GM12878 (cell line): ENCODE measurements around the gene NRXN3. TPM values are rescaled to one million over a fixed set of nuclear protein-coding genes. Genes with fewer than 3 reads are reported as not detected.
"Not testable (repeated sequence)": the region's sequence is repeated elsewhere in the genome, so short reads cannot be mapped to it uniquely, and the experiment has no call there.

Experiments used
- ATAC-seq: fragments of 200-7000 bp; cut with Tn5 transposase; 3 replicates; pipeline ENCODE4 v1.9.1; 2020; ENCODE audit warnings: mild to moderate bottlenecking, moderate library complexity
- BruUV-seq: library from RNA; stranded (reverse); fragments of 400-500 nt; replicated peaks from 2 replicates; lab custom pipeline; 2021; lab: Mats Ljungman, UMichigan
- CTCF ChIA-PET: fragments of 300-600 bp; sonication (Branson Sonifier 250); formaldehyde crosslinking; extraction: SDS; loops from one replicate; lab custom pipeline; 2021; ENCODE audit warnings: inconsistent platforms; lab: Yijun Ruan, JAX
- POLR2A ChIA-PET: fragments of 350-600 bp; formaldehyde crosslinking; extraction: SDS; loops from one replicate; lab custom pipeline; 2021; ENCODE audit warnings: inconsistent platforms; lab: Charles Lee
- RAD21 ChIA-PET: fragments of 300-600 bp; sonication (Branson Sonifier 250); formaldehyde crosslinking; loops from one replicate; lab custom pipeline; 2023; ENCODE audit warnings: antibody characterized with exemption; ENCODE audit not compliant: unreplicated experiment; lab: Charles Lee
- SMC1A ChIA-PET: fragments of 300-600 bp; sonication (Branson Sonifier 250); formaldehyde crosslinking; loops from one replicate; lab custom pipeline; 2023; ENCODE audit not compliant: unreplicated experiment, uncharacterized antibody; lab: Charles Lee
- DNase-seq: peaks from one replicate; pipeline ENCODE4 v3.0.0-alpha.2; 2011; ENCODE audit warnings: low read depth, low spot score
- FAIRE-seq: peaks from 3 replicates; lab custom pipeline; 2011; peaks lifted over from hg19 to GRCh38; lab: Jason Lieb, UNC
- H2AFZ ChIP-seq: 2 replicates; pipeline ENCODE4 v1.6.0; 2011; ENCODE audit warnings: low read depth, low read length, control low read depth; ENCODE audit not compliant: control insufficient read depth
- H3K27ac ChIP-seq: 2 replicates; pipeline ENCODE4 v1.5.1; 2011; ENCODE audit warnings: control low read depth; ENCODE audit not compliant: control insufficient read depth, insufficient read depth
- H3K27me3 ChIP-seq, 2 experiments: replicated peaks in 1 of 2; 2 replicates each; pipeline versions ENCODE4 v1.6.0 to v1.6.1; 2011; ENCODE audit warnings: low read length in 1 of 2; ENCODE audit not compliant: control insufficient read depth in 2 of 2, insufficient read depth in 2 of 2
- H3K36me3 ChIP-seq, 2 experiments: 2 replicates each; pipeline ENCODE4 v1.5.1; 2011; ENCODE audit warnings: low read length in 1 of 2; ENCODE audit not compliant: control insufficient read depth in 2 of 2, insufficient read depth in 2 of 2
- H3K4me1 ChIP-seq: 2 replicates; pipeline ENCODE4 v1.6.1; 2011; ENCODE audit warnings: mild to moderate bottlenecking, low read length, moderate library complexity, mixed read lengths; ENCODE audit not compliant: control insufficient read depth, insufficient read depth
- H3K4me2 ChIP-seq: 2 replicates; pipeline ENCODE4 v1.6.0; 2011; ENCODE audit warnings: control low read depth; ENCODE audit not compliant: control insufficient read depth, insufficient read depth
- H3K4me3 ChIP-seq: fragments of 200-600 bp; sonication (generic); 2 replicates; pipeline ENCODE4 v1.5.1; 2016
- H3K79me2 ChIP-seq: 2 replicates; pipeline ENCODE4 v1.6.0; 2011; ENCODE audit warnings: low read length; ENCODE audit not compliant: control insufficient read depth, insufficient read depth
- H3K9ac ChIP-seq: 2 replicates; pipeline ENCODE4 v1.8.0; 2011; ENCODE audit warnings: low read length, control low read depth, mixed read lengths; ENCODE audit not compliant: control insufficient read depth, insufficient read depth
- H3K9me3 ChIP-seq: replicated peaks from 3 replicates; pipeline ENCODE4 v1.5.1; 2011; ENCODE audit warnings: mild to moderate bottlenecking, low read length; ENCODE audit not compliant: control insufficient read depth, insufficient read depth
- H4K20me1 ChIP-seq: 2 replicates; pipeline ENCODE4 v1.6.0; 2011; ENCODE audit not compliant: control insufficient read depth, insufficient read depth
- IRF4 ChIP-seq: IDR thresholded peaks from 2 replicates; pipeline ENCODE4 v1.6.1; 2011; ENCODE audit warnings: low read depth, low read length
- KDM1A ChIP-seq: fragments of 200-600 bp; sonication (generic); IDR thresholded peaks from 2 replicates; pipeline ENCODE4 v1.6.1; 2016; ENCODE audit warnings: borderline replicate concordance
- NFIC ChIP-seq: IDR thresholded peaks from 2 replicates; pipeline ENCODE4 v1.6.1; 2012; ENCODE audit warnings: low read depth, mild to moderate bottlenecking, inconsistent platforms, low read length, moderate library complexity
- RB1 ChIP-seq: fragments of 450-650 bp; formaldehyde crosslinking; IDR thresholded peaks from 2 replicates; pipeline ENCODE4 v1.6.1; 2017; ENCODE audit warnings: mild to moderate bottlenecking, borderline replicate concordance
- TAF1 ChIP-seq: IDR thresholded peaks from 2 replicates; pipeline ENCODE4 v1.6.1; 2011; ENCODE audit warnings: mild to moderate bottlenecking, low read depth, low read length, borderline replicate concordance
- YBX1 ChIP-seq: fragments of 450-650 bp; IDR thresholded peaks from 2 replicates; pipeline ENCODE4 v1.6.1; 2016; ENCODE audit warnings: antibody characterized with exemption
- WGBS: methylation state at CpG from one replicate; pipeline ENCODE4 v1.1.6; 2016; ENCODE audit warnings: low lambda C conversion rate; ENCODE audit not compliant: insufficient replicate concordance, insufficient coverage; ENCODE audit errors: missing lambda C conversion rate; 5-methylcytosine and 5-hydroxymethylcytosine counted together
- in situ Hi-C: fragments of 300-500 bp; cut with MboI; formaldehyde crosslinking; loops from 9 replicates; pipeline ENCODE4 v1.14.3; 2018; ENCODE audit warnings: mixed read lengths
- intact Hi-C: fragments of 100-400 bp; cut with micrococcal nuclease; formaldehyde crosslinking; loops from one replicate; pipeline ENCODE4 v1.14.2; 2022; ENCODE audit not compliant: unreplicated experiment
- polyA plus RNA-seq, 11 experiments: library from polyadenylated mRNA; depleted of rRNA in 4 of 11; unstranded in 6 of 11; stranded (reverse) in 5 of 11; fragments of >200 nt; fragmentation: Nextera tagmentation in 4 of 11; fragmentation: Illumina TruSeq in 1 of 11; extraction: Ambion mirVana in 4 of 11; extraction: Trizol in 1 of 11; gene quantifications; 1 replicate in 1 of 11; 2 replicates in 10 of 11; pipeline versions ENCODE4 v1.2.1 to v1.2.3, GENCODE V29; 2011 to 2016; ENCODE audit warnings: inconsistent platforms in 2 of 11, missing spikeins in 2 of 11, low read depth in 1 of 11
- total RNA-seq, 4 experiments: library from RNA; depleted of rRNA in 3 of 4; stranded (reverse); fragments of >200 nt in 3 of 4; fragmentation: Illumina TruSeq in 1 of 4; extraction: Trizol in 1 of 4; gene quantifications; 2 replicates each; pipeline versions ENCODE4 v1.2.1 to v1.2.3, GENCODE V29; 2013 to 2021
- TF ChIP-seq, protein P1 (sequence below): fragments of 450-650 bp; IDR thresholded peaks from 2 replicates; pipeline ENCODE4 v1.6.1; 2017; ENCODE audit warnings: mild to moderate bottlenecking, low read depth, inconsistent platforms; ENCODE audit not compliant: poor library complexity, severe bottlenecking
- TF ChIP-seq, protein P2 (sequence below), 3 experiments: IDR thresholded peaks in 2 of 3; conservative IDR thresholded peaks in 1 of 3; 2 replicates each; pipeline ENCODE4 v1.5.1; 2011; ENCODE audit warnings: low read depth in 3 of 3, low read length in 3 of 3, mild to moderate bottlenecking in 3 of 3, control low read depth in 2 of 3, moderate library complexity in 2 of 3, inconsistent platforms in 1 of 3, mixed read lengths in 1 of 3; ENCODE audit not compliant: control insufficient read depth in 2 of 3, insufficient read depth in 1 of 3; ENCODE audit errors: extremely low read depth in 1 of 3

NRXN3 gene
- total and polyA plus RNA-seq, 10 of the 15 experiments (the other 5 are each of a cell fraction or from before 2014, with no cell fraction given), result 0.52 to 3.3 (median 1.4) TPM

DNA sequence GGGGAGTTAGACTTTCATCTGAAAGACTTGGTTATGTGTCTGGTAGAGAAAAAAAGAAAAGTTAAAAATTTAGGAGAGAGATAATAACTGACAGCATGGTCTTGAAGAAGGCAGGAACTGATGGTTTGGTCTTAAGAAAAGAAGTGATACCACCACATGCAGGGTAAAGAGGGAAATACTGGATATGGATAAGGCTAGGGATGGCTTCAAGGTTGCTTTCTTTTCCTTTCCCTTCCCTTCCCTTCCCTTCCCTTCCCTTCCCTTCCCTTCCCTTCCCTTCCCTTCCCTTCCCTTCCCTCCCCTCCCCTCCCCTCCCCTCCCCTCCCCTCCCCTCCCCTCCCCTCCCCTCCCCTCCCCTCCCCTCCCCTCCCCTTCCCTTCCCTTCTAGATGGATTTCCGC, 849.7 kb downstream of the NRXN3 start:
- intact Hi-C loops, H3K27ac ChIP-seq, H2AFZ ChIP-seq, ATAC-seq, POLR2A ChIA-PET, H3K4me1 ChIP-seq, H3K9me3 ChIP-seq, RAD21 ChIA-PET, in situ Hi-C loops, SMC1A ChIA-PET, BruUV-seq, H3K27me3 ChIP-seq, H3K36me3 ChIP-seq, H3K79me2 ChIP-seq, FAIRE-seq, H4K20me1 ChIP-seq, H3K4me2 ChIP-seq, DNase-seq, H3K9ac ChIP-seq, H3K4me3 ChIP-seq: not testable (repeated sequence)
- WGBS, result no CpG with 5 or more reads among the region's 1 CpG
- CTCF ChIA-PET, result interaction anchor here (0.6 kb wide), 1 partner anchor 195 kb away, joined by 3 read pairs; no protein-coding TSS in a partner anchor

DNA sequence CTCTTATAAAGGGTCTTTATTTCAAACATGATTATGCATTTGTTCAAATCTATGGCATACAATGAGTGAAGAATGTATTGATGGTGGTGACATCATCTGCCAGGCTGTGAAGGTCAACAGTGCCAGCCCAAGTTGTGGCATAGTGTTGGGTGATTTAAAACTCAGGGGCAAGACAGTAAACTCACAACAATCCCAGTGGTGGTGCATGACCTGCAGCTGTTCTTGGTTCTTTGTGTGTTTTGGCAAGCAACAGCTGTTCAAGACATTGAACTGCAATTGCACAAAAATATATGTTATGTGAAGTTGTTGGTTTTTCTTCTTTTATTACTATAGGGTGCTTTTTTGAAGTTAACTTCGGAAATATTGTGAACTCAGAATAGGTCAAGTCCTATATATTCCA, 851.6 kb downstream of the NRXN3 start:
- H4K20me1 ChIP-seq, result no peaks in the 10 kb centered on the region
- no peak for FAIRE-seq
- H3K79me2 ChIP-seq, result no peaks in the 10 kb centered on the region
- ChIA-PET RAD21 (no interaction called here), SMC1A (interaction anchor here (1.2 kb wide), 1 partner anchor 19 kb away, joined by 3 read pairs; no protein-coding TSS in a partner anchor), CTCF (no interaction called here), POLR2A (no interaction called here)
- no peak overlapping the region for H3K27ac ChIP-seq
- H3K9ac ChIP-seq, result no peak overlapping the region
- no peak for DNase-seq
- no peaks in the 10 kb centered on the region for H3K9me3 ChIP-seq
- no peak overlapping the region for H3K4me3 ChIP-seq
- no peaks in the 10 kb centered on the region for H3K4me1 ChIP-seq
- BruUV-seq, result no TSS peak
- TF ChIP-seq, protein P1, sequence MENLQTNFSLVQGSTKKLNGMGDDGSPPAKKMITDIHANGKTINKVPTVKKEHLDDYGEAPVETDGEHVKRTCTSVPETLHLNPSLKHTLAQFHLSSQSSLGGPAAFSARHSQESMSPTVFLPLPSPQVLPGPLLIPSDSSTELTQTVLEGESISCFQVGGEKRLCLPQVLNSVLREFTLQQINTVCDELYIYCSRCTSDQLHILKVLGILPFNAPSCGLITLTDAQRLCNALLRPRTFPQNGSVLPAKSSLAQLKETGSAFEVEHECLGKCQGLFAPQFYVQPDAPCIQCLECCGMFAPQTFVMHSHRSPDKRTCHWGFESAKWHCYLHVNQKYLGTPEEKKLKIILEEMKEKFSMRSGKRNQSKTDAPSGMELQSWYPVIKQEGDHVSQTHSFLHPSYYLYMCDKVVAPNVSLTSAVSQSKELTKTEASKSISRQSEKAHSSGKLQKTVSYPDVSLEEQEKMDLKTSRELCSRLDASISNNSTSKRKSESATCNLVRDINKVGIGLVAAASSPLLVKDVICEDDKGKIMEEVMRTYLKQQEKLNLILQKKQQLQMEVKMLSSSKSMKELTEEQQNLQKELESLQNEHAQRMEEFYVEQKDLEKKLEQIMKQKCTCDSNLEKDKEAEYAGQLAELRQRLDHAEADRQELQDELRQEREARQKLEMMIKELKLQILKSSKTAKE, result no peak
- TF ChIP-seq RB1, result no peak
- TF ChIP-seq TAF1, result no peak
- no peak for TF ChIP-seq NFIC
- no peak for TF ChIP-seq IRF4
- TF ChIP-seq YBX1, result no peak
- TF ChIP-seq KDM1A, result no peak
- TF ChIP-seq, protein P2, sequence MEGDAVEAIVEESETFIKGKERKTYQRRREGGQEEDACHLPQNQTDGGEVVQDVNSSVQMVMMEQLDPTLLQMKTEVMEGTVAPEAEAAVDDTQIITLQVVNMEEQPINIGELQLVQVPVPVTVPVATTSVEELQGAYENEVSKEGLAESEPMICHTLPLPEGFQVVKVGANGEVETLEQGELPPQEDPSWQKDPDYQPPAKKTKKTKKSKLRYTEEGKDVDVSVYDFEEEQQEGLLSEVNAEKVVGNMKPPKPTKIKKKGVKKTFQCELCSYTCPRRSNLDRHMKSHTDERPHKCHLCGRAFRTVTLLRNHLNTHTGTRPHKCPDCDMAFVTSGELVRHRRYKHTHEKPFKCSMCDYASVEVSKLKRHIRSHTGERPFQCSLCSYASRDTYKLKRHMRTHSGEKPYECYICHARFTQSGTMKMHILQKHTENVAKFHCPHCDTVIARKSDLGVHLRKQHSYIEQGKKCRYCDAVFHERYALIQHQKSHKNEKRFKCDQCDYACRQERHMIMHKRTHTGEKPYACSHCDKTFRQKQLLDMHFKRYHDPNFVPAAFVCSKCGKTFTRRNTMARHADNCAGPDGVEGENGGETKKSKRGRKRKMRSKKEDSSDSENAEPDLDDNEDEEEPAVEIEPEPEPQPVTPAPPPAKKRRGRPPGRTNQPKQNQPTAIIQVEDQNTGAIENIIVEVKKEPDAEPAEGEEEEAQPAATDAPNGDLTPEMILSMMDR (IDR thresholded peaks at IDR 0.05 in 2 of 3, conservative IDR thresholded peaks at IDR 0.05 in 1 of 3; ENCODE audit: control insufficient read depth in 2 of 3, extremely low read depth in 1 of 3, insufficient read depth in 1 of 3, low read depth in 3 of 3, low read length in 3 of 3), result no peak
- no peak overlapping the region for H3K4me2 ChIP-seq
- H3K36me3 ChIP-seq, result no peaks in the 10 kb centered on the region
- intact Hi-C loops, result no loop called here
- H3K27me3 ChIP-seq, result no peaks in the 10 kb centered on the region
- in situ Hi-C loops, result no loop called here
- no peak for ATAC-seq
- WGBS, result 0% methylated on average over 1 of the region's 1 CpG
- H2AFZ ChIP-seq, result no peak overlapping the region
